ENCODE results near the gene BACE1. TPM values are rescaled to one million over a fixed set of nuclear protein-coding genes. Genes with fewer than 3 reads are reported as not detected.
A peak's percentile ranks its signal among the peaks of the same experiment; 100 is the strongest.

The BACE1 gene
- total RNA-seq, 1 donor, result 45.6 TPM

- peaks cover 6% of the 10 kb centered on the region for H3K4me1 ChIP-seq (ENCODE audit: insufficient read depth, low read length)
- DNase-seq (ENCODE audit: insufficient read length, low spot score, missing footprints), result peak; percentile 65
- H4K20me1 ChIP-seq (ENCODE audit: insufficient read depth, low read length), result peaks cover 8% of the 10 kb centered on the region
- H3K27me3 ChIP-seq (ENCODE audit: insufficient read depth, low read length), result no peaks in the 10 kb centered on the region
- TF ChIP-seq, protein P1, sequence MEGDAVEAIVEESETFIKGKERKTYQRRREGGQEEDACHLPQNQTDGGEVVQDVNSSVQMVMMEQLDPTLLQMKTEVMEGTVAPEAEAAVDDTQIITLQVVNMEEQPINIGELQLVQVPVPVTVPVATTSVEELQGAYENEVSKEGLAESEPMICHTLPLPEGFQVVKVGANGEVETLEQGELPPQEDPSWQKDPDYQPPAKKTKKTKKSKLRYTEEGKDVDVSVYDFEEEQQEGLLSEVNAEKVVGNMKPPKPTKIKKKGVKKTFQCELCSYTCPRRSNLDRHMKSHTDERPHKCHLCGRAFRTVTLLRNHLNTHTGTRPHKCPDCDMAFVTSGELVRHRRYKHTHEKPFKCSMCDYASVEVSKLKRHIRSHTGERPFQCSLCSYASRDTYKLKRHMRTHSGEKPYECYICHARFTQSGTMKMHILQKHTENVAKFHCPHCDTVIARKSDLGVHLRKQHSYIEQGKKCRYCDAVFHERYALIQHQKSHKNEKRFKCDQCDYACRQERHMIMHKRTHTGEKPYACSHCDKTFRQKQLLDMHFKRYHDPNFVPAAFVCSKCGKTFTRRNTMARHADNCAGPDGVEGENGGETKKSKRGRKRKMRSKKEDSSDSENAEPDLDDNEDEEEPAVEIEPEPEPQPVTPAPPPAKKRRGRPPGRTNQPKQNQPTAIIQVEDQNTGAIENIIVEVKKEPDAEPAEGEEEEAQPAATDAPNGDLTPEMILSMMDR (IDR thresholded peaks at IDR 0.05; ENCODE audit: extremely low read depth, low read depth, low read length), result no peak
- peak overlapping the region; percentile 11 for H3K27ac ChIP-seq (ENCODE audit: low read depth, low read length)
- peaks cover 15% of the 10 kb centered on the region for H3K79me2 ChIP-seq (ENCODE audit: insufficient read depth, low read length)
- H3K4me2 ChIP-seq (ENCODE audit: insufficient read depth, low read length), result no peak overlapping the region
- no peak overlapping the region for H3K4me3 ChIP-seq (ENCODE audit: insufficient read depth, low read length)
- H2AFZ ChIP-seq (ENCODE audit: low read length), result no peak overlapping the region
- peaks cover 50% of the 10 kb centered on the region for H3K36me3 ChIP-seq (ENCODE audit: insufficient read depth, low read length)
- no peaks in the 10 kb centered on the region for H3K9me3 ChIP-seq (ENCODE audit: low read depth, low read length)
Observed at GRCh38 chr11:117345039-117345438, 29.0 kb upstream of the BACE1 start.

GRCh38 chr11:117337076-117337475, 21.0 kb upstream of the BACE1 start:
- no peak for DNase-seq (ENCODE audit: insufficient read length, low spot score, missing footprints)
- TF ChIP-seq, protein P1 (IDR thresholded peaks at IDR 0.05; ENCODE audit: extremely low read depth, low read depth, low read length), result no peak
- Histone ChIP-seq H3K27me3 (ENCODE audit: insufficient read depth, low read length) (no peaks in the 10 kb centered on the region), H4K20me1 (ENCODE audit: insufficient read depth, low read length) (peaks cover 10% of the 10 kb centered on the region), H3K36me3 (ENCODE audit: insufficient read depth, low read length) (peaks cover 34% of the 10 kb centered on the region), H3K79me2 (ENCODE audit: insufficient read depth, low read length) (peaks cover 33% of the 10 kb centered on the region), H3K27ac (ENCODE audit: low read depth, low read length) (no peak overlapping the region), H3K4me2 (ENCODE audit: insufficient read depth, low read length) (no peak overlapping the region), H3K9me3 (ENCODE audit: low read depth, low read length) (no peaks in the 10 kb centered on the region), H3K4me1 (ENCODE audit: insufficient read depth, low read length) (no peaks in the 10 kb centered on the region), H3K4me3 (ENCODE audit: insufficient read depth, low read length) (no peak overlapping the region), H2AFZ (ENCODE audit: low read length) (no peak overlapping the region)

DNA sequence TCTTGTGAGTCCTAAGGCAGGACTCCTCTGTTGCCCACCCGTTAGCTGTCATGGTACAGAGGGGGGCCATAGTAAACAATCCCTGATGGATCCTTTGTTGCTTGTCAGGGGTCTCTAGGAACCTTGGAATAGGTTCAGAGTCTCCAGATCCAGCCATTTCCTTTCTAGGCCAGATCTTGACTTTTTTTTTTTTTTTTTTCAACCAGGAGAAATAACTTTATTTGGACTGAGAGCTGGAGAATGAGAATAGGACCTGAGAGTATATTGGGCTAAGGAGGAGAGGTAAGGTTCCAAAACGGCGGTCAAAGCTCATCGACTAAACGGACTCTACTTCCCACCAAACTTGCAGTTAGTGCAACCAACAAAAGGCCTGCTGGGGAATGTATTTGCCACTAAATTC, 19.3 kb upstream of the BACE1 start:
- Histone ChIP-seq H3K9me3 (ENCODE audit: low read depth, low read length) (no peaks in the 10 kb centered on the region), H4K20me1 (ENCODE audit: insufficient read depth, low read length) (peaks cover 14% of the 10 kb centered on the region), H3K4me3 (ENCODE audit: insufficient read depth, low read length) (no peak overlapping the region), H3K27ac (ENCODE audit: low read depth, low read length) (no peak overlapping the region), H3K79me2 (ENCODE audit: insufficient read depth, low read length) (peaks cover 44% of the 10 kb centered on the region), H3K36me3 (ENCODE audit: insufficient read depth, low read length) (peaks cover 24% of the 10 kb centered on the region), H3K27me3 (ENCODE audit: insufficient read depth, low read length) (no peaks in the 10 kb centered on the region), H3K4me2 (ENCODE audit: insufficient read depth, low read length) (no peak overlapping the region), H3K4me1 (ENCODE audit: insufficient read depth, low read length) (no peaks in the 10 kb centered on the region), H2AFZ (ENCODE audit: low read length) (no peak overlapping the region)
- TF ChIP-seq, protein P1 (IDR thresholded peaks at IDR 0.05; ENCODE audit: extremely low read depth, low read depth, low read length), result no peak
- DNase-seq (ENCODE audit: insufficient read length, low spot score, missing footprints), result no peak

GRCh38 chr11:117334896-117335295, 18.8 kb upstream of the BACE1 start:
- peaks cover 2% of the 10 kb centered on the region for H3K4me1 ChIP-seq (ENCODE audit: insufficient read depth, low read length)
- no peak overlapping the region for H3K4me2 ChIP-seq (ENCODE audit: insufficient read depth, low read length)
- H3K36me3 ChIP-seq (ENCODE audit: insufficient read depth, low read length), result peaks cover 20% of the 10 kb centered on the region
- H3K27ac ChIP-seq (ENCODE audit: low read depth, low read length), result no peak overlapping the region
- peaks cover 48% of the 10 kb centered on the region for H3K79me2 ChIP-seq (ENCODE audit: insufficient read depth, low read length)
- no peaks in the 10 kb centered on the region for H3K27me3 ChIP-seq (ENCODE audit: insufficient read depth, low read length)
- H3K4me3 ChIP-seq (ENCODE audit: insufficient read depth, low read length), result no peak overlapping the region
- H4K20me1 ChIP-seq (ENCODE audit: insufficient read depth, low read length), result peaks cover 17% of the 10 kb centered on the region
- no peaks in the 10 kb centered on the region for H3K9me3 ChIP-seq (ENCODE audit: low read depth, low read length)
- TF ChIP-seq, protein P1 (IDR thresholded peaks at IDR 0.05; ENCODE audit: extremely low read depth, low read depth, low read length), result no peak
- H2AFZ ChIP-seq (ENCODE audit: low read length), result no peak overlapping the region
- DNase-seq (ENCODE audit: insufficient read length, low spot score, missing footprints), result no peak

All from osteoblast (primary cell).